Measurements from ENCODE around the gene IL18R1. TPM values are rescaled to one million over a fixed set of nuclear protein-coding genes. Genes with fewer than 3 reads are reported as not detected.

Gene IL18R1
- total and polyA plus RNA-seq, 9 of the 15 experiments (the other 6 are each of a cell fraction or from before 2014, with no cell fraction given): 0.55 to 10.0 (median 2.5) TPM

DNA sequence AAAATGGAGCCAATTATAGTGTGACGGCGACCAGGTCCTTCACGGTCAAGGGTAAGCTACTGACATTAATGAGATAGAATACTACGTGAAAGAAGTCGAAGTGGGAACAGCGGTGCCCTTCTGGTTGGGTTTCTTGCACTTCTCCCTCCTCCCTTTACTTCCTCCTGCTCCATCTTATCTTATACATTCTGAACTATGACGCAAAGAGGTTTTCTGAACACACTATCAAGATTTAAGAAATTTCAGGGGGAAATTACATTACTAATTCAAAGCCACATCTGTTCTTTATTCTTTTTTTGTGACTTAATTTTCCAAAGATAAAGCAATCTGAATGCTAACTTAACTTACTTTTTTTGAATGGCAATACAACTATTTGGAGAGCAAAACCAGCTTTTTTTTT lies 14.8 kb upstream of the IL18R1 start:
- Histone ChIP-seq H3K4me1 (replicated peaks in 1 of 2; ENCODE audit: control insufficient read depth in 2 of 2, insufficient read depth in 2 of 2, low read length in 2 of 2) (peaks cover 0 to 26% of the 10 kb centered on the region in 2 experiments; a peak in 4 of 5 replicates), H2AFZ (ENCODE audit: low read depth, low read length) (no peak overlapping the region), H4K20me1 (replicated peaks; ENCODE audit: control insufficient read depth, insufficient read depth, low read length) (no peaks in the 10 kb centered on the region), H3K4me2 (ENCODE audit: insufficient read depth, low read length) (no peak overlapping the region), H3K9ac (ENCODE audit: insufficient read depth in 1 of 2, low read depth in 2 of 2, low read length in 2 of 2) (no peak overlapping the region), H3K27me3 (ENCODE audit: control insufficient read depth in 2 of 2, insufficient read depth in 2 of 2, low read length in 2 of 2) (no peaks in the 10 kb centered on the region), H3K27ac (ENCODE audit: extremely low read depth, low read depth, low read length) (no peak overlapping the region), H3K36me3 (ENCODE audit: control insufficient read depth, insufficient read depth, low read length) (no peaks in the 10 kb centered on the region), H3K79me2 (ENCODE audit: control insufficient read depth, insufficient read depth, low read length) (no peaks in the 10 kb centered on the region), H3K9me3 (replicated peaks; ENCODE audit: control insufficient read depth, insufficient read depth, low read depth, low read length) (0 out of 2 replicates have a peak, but pooled peaks cover 3% of the 10 kb centered on the region), H3K9me1 (ENCODE audit: control insufficient read depth, insufficient read depth, low read length) (no peaks in the 10 kb centered on the region), H3K4me3 (no peak overlapping the region)
- ATAC-seq (no peak), FAIRE-seq (no peak), DNase-seq (ENCODE audit: extremely low read depth in 1 of 4, low spot score in 3 of 4) (no peak)
- in situ Hi-C loops (cut with MboI): no loop called here
- intact Hi-C loops (cut with micrococcal nuclease): no loop called here
- ChIA-PET CTCF (ENCODE audit: low intra/inter-chr PET ratio) (interaction anchor here (0.7 kb wide), 1 partner anchor 12 kb away, joined by 4 read pairs; no protein-coding TSS in a partner anchor), POLR2A (no interaction called here)
- BruUV-seq (replicated peaks): no TSS peak
- 17% methylated on average over 7 of the region's 7 CpGs for WGBS (ENCODE audit: insufficient coverage, low coverage, missing lambda C conversion rate)
- TF ChIP-seq, protein P1, sequence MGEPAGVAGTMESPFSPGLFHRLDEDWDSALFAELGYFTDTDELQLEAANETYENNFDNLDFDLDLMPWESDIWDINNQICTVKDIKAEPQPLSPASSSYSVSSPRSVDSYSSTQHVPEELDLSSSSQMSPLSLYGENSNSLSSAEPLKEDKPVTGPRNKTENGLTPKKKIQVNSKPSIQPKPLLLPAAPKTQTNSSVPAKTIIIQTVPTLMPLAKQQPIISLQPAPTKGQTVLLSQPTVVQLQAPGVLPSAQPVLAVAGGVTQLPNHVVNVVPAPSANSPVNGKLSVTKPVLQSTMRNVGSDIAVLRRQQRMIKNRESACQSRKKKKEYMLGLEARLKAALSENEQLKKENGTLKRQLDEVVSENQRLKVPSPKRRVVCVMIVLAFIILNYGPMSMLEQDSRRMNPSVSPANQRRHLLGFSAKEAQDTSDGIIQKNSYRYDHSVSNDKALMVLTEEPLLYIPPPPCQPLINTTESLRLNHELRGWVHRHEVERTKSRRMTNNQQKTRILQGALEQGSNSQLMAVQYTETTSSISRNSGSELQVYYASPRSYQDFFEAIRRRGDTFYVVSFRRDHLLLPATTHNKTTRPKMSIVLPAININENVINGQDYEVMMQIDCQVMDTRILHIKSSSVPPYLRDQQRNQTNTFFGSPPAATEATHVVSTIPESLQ (CRISPR knock-in tag; IDR thresholded peaks at IDR 0.05): no peak
- TF ChIP-seq, protein P2, sequence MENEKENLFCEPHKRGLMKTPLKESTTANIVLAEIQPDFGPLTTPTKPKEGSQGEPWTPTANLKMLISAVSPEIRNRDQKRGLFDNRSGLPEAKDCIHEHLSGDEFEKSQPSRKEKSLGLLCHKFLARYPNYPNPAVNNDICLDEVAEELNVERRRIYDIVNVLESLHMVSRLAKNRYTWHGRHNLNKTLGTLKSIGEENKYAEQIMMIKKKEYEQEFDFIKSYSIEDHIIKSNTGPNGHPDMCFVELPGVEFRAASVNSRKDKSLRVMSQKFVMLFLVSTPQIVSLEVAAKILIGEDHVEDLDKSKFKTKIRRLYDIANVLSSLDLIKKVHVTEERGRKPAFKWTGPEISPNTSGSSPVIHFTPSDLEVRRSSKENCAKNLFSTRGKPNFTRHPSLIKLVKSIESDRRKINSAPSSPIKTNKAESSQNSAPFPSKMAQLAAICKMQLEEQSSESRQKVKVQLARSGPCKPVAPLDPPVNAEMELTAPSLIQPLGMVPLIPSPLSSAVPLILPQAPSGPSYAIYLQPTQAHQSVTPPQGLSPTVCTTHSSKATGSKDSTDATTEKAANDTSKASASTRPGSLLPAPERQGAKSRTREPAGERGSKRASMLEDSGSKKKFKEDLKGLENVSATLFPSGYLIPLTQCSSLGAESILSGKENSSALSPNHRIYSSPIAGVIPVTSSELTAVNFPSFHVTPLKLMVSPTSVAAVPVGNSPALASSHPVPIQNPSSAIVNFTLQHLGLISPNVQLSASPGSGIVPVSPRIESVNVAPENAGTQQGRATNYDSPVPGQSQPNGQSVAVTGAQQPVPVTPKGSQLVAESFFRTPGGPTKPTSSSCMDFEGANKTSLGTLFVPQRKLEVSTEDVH (IDR thresholded peaks at IDR 0.05; ENCODE audit: low read depth, partially characterized antibody): no peak
- TF ChIP-seq MECOM (CRISPR knock-in tag; IDR thresholded peaks at IDR 0.05) (no peak), ZZZ3 (IDR thresholded peaks at IDR 0.05) (no peak), KAT2B (IDR thresholded peaks at IDR 0.05; ENCODE audit: low read depth, low read length) (no peak), ETV5 (CRISPR knock-in tag; IDR thresholded peaks at IDR 0.05; ENCODE audit: low read depth) (no peak), SMAD3 (CRISPR knock-in tag; conservative IDR thresholded peaks at IDR 0.05) (no peak), RCOR1 (IDR thresholded peaks at IDR 0.05; ENCODE audit: borderline replicate concordance in 1 of 2, low read depth in 2 of 2, low read length in 2 of 2) (0 out of 4 replicates have a peak, but pooled peaks of 1 of the 2 experiments have one; percentile 8), KDM2B (CRISPR knock-in tag; IDR thresholded peaks at IDR 0.05) (no peak), TCF7 (IDR thresholded peaks at IDR 0.05; ENCODE audit: borderline replicate concordance) (no peak), SIN3A (IDR thresholded peaks at IDR 0.05; ENCODE audit: borderline replicate concordance in 2 of 2, control insufficient read depth in 1 of 2, low read depth in 2 of 2, low read length in 2 of 2) (no peak), DDX20 (tag; IDR thresholded peaks at IDR 0.05; ENCODE audit: low read depth) (no peak), ATF1 (CRISPR knock-in tag; IDR thresholded peaks at IDR 0.05) (no peak), ATF1 (tag; IDR thresholded peaks at IDR 0.05) (peak; percentile 29; the same call in 1 of the 2 replicates), SMARCE1 (IDR thresholded peaks at IDR 0.05) (peak; percentile 24; the same call in 1 of the 2 replicates), TSC22D4 (tag; IDR thresholded peaks at IDR 0.05) (no peak), ILK (tag; IDR thresholded peaks at IDR 0.05; ENCODE audit: borderline replicate concordance, low read depth) (no peak)
- TF ChIP-seq, protein P3, sequence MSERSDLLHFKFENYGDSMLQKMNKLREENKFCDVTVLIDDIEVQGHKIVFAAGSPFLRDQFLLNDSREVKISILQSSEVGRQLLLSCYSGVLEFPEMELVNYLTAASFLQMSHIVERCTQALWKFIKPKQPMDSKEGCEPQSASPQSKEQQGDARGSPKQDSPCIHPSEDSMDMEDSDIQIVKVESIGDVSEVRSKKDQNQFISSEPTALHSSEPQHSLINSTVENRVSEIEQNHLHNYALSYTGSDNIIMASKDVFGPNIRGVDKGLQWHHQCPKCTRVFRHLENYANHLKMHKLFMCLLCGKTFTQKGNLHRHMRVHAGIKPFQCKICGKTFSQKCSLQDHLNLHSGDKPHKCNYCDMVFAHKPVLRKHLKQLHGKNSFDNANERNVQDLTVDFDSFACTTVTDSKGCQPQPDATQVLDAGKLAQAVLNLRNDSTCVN (CRISPR knock-in tag; IDR thresholded peaks at IDR 0.05): no peak

Measured in K562 (cell line).